Measurements from ENCODE around the gene EPPIN. TPM values are rescaled to one million over a fixed set of nuclear protein-coding genes. Genes with fewer than 3 reads are reported as not detected.

EPPIN gene
- polyA plus RNA-seq, 1 donor (not counting 4 experiments of a cell fraction or from before 2014, with no cell fraction given), result not detected

GRCh38 chr20:45538209-45538799 is 8.9 kb downstream of the EPPIN start:
- Histone ChIP-seq H2AFZ (ENCODE audit: control insufficient read depth, low read length) (no peak overlapping the region), H3K27ac (ENCODE audit: control insufficient read depth, insufficient read depth, low read length) (no peak overlapping the region), H3K27me3 (ENCODE audit: control insufficient read depth, extremely low read depth, insufficient read depth, low read length) (peaks cover 34% of the 10 kb centered on the region), H3K9me3 (ENCODE audit: control insufficient read depth, low read depth, low read length) (no peaks in the 10 kb centered on the region), H3K36me3 (ENCODE audit: control insufficient read depth in 2 of 2, extremely low read depth in 1 of 2, insufficient read depth in 2 of 2, low read length in 2 of 2) (no peaks in the 10 kb centered on the region), H3K4me1 (ENCODE audit: control insufficient read depth, extremely low read depth, insufficient read depth, low read length) (peaks cover 8% of the 10 kb centered on the region), H3K9ac (ENCODE audit: control insufficient read depth, extremely low read depth, insufficient read depth, low read length) (no peak overlapping the region), H3K9me1 (ENCODE audit: control insufficient read depth, extremely low read depth, insufficient read depth, low read length) (no peaks in the 10 kb centered on the region), H3K4me2 (ENCODE audit: control insufficient read depth, extremely low read depth, insufficient read depth, low read depth, low read length) (no peak overlapping the region), H4K20me1 (ENCODE audit: control insufficient read depth, extremely low read depth, insufficient read depth, low read length) (no peaks in the 10 kb centered on the region), H3K79me2 (ENCODE audit: control insufficient read depth, insufficient read depth, low read length) (no peaks in the 10 kb centered on the region), H3K4me3 (ENCODE audit: control insufficient read depth in 2 of 3, extremely low read depth in 1 of 3, insufficient read depth in 2 of 3, low read depth in 1 of 3, low read length in 3 of 3) (no peak overlapping the region)
- peak; percentile 69 for DNase-seq (ENCODE audit: low read depth, low spot score)
- FAIRE-seq, result peak; percentile 81
- TF ChIP-seq CTCF (optimal IDR thresholded peaks at IDR 0.05 in 1 of 3, IDR thresholded peaks at IDR 0.05 in 1 of 3, conservative IDR thresholded peaks at IDR 0.05 in 1 of 3; ENCODE audit: extremely low read depth in 1 of 3, insufficient read depth in 2 of 3, low read length in 3 of 3), result peak; percentile 42 to 48 (median 48)
- TF ChIP-seq EZH2 (IDR thresholded peaks at IDR 0.05; ENCODE audit: low read length), result no peak
- dilution Hi-C loops (cut with MboI; ENCODE audit: extremely low pct_ligation_motif_present, low sequenced_read_pairs), result no loop called here

GRCh38 chr20:45527294-45527693 is 19.9 kb downstream of the EPPIN start:
- Histone ChIP-seq H2AFZ (ENCODE audit: control insufficient read depth, low read length) (no peak overlapping the region), H3K9ac (ENCODE audit: control insufficient read depth, extremely low read depth, insufficient read depth, low read length) (no peak overlapping the region), H3K79me2 (ENCODE audit: control insufficient read depth, insufficient read depth, low read length) (no peaks in the 10 kb centered on the region), H3K27me3 (ENCODE audit: control insufficient read depth, extremely low read depth, insufficient read depth, low read length) (peaks cover 6% of the 10 kb centered on the region), H3K9me1 (ENCODE audit: control insufficient read depth, extremely low read depth, insufficient read depth, low read length) (no peaks in the 10 kb centered on the region), H3K4me3 (ENCODE audit: control insufficient read depth in 2 of 3, extremely low read depth in 1 of 3, insufficient read depth in 2 of 3, low read depth in 1 of 3, low read length in 3 of 3) (no peak overlapping the region), H3K4me1 (ENCODE audit: control insufficient read depth, extremely low read depth, insufficient read depth, low read length) (peaks cover 3% of the 10 kb centered on the region), H3K27ac (ENCODE audit: control insufficient read depth, insufficient read depth, low read length) (no peak overlapping the region), H3K9me3 (ENCODE audit: control insufficient read depth, low read depth, low read length) (no peaks in the 10 kb centered on the region), H3K36me3 (ENCODE audit: control insufficient read depth in 2 of 2, extremely low read depth in 1 of 2, insufficient read depth in 2 of 2, low read length in 2 of 2) (no peaks in the 10 kb centered on the region), H3K4me2 (ENCODE audit: control insufficient read depth, extremely low read depth, insufficient read depth, low read depth, low read length) (no peak overlapping the region), H4K20me1 (ENCODE audit: control insufficient read depth, extremely low read depth, insufficient read depth, low read length) (no peaks in the 10 kb centered on the region)
- dilution Hi-C loops (cut with MboI; ENCODE audit: extremely low pct_ligation_motif_present, low sequenced_read_pairs), result no loop called here
- DNase-seq (ENCODE audit: low read depth, low spot score), result no peak
- TF ChIP-seq EZH2 (IDR thresholded peaks at IDR 0.05; ENCODE audit: low read length) (no peak), CTCF (optimal IDR thresholded peaks at IDR 0.05 in 1 of 3, IDR thresholded peaks at IDR 0.05 in 1 of 3, conservative IDR thresholded peaks at IDR 0.05 in 1 of 3; ENCODE audit: extremely low read depth in 1 of 3, insufficient read depth in 2 of 3, low read length in 3 of 3) (no peak)
- no peak for FAIRE-seq
